ENCODE data around the gene SYT4.

- TF ChIP-seq, protein P1, sequence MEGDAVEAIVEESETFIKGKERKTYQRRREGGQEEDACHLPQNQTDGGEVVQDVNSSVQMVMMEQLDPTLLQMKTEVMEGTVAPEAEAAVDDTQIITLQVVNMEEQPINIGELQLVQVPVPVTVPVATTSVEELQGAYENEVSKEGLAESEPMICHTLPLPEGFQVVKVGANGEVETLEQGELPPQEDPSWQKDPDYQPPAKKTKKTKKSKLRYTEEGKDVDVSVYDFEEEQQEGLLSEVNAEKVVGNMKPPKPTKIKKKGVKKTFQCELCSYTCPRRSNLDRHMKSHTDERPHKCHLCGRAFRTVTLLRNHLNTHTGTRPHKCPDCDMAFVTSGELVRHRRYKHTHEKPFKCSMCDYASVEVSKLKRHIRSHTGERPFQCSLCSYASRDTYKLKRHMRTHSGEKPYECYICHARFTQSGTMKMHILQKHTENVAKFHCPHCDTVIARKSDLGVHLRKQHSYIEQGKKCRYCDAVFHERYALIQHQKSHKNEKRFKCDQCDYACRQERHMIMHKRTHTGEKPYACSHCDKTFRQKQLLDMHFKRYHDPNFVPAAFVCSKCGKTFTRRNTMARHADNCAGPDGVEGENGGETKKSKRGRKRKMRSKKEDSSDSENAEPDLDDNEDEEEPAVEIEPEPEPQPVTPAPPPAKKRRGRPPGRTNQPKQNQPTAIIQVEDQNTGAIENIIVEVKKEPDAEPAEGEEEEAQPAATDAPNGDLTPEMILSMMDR (IDR thresholded peaks at IDR 0.05; ENCODE audit: low read depth, low read length, poor library complexity, severe bottlenecking) = no peak
- no peak for TF ChIP-seq EZH2phosphoT487 (IDR thresholded peaks at IDR 0.05; ENCODE audit: borderline replicate concordance, low read length)
Observed at GRCh38 chr18:43312891-43313290, 35.6 kb upstream of the SYT4 start.
